Uterus (tissue), 2 donors: ENCODE data around the gene CRIP2.

ENCODE experiments used
- CTCF ChIP-seq, 4 experiments: fragments of 200-600 bp in 2 of 4; fragments of 450-650 bp in 2 of 4; sonication (generic) in 2 of 4; IDR thresholded peaks; one replicate each; pipeline ENCODE4 v1.5.1; 2016 to 2019; ENCODE audit warnings: antibody characterized with exemption in 4 of 4, mild to moderate bottlenecking in 2 of 4, moderate library complexity in 1 of 4
- POLR2A ChIP-seq, 2 donors: fragments of 450-650 bp; IDR thresholded peaks; one replicate each; pipeline ENCODE4 v1.6.1; 2016; ENCODE audit warnings: antibody characterized with exemption in 2 of 2, mild to moderate bottlenecking in 1 of 2, moderate library complexity in 1 of 2

GRCh38 chr14:105471823-105472485, 2.7 kb upstream of the CRIP2 start:
- TF ChIP-seq CTCF (IDR thresholded peaks at IDR 0.05) (no peak), POLR2A (IDR thresholded peaks at IDR 0.05) (no peak)
